SK-N-SH treated with all-trans-retinoic acid at 6 μM for 48 hours (cell line): Measurements from ENCODE around the gene PIM3.

Experiments used
- ATAC-seq: fragments of 200-7000 bp; cut with Tn5 transposase; 3 replicates; pipeline ENCODE4 v1.9.1; 2020; ENCODE audit warnings: mild to moderate bottlenecking, moderate library complexity
- ARNTL ChIP-seq: fragments of 450-650 bp; formaldehyde crosslinking; IDR thresholded peaks from 2 replicates; pipeline ENCODE4 v1.5.0; 2020; ENCODE audit warnings: low read depth, mild to moderate bottlenecking, moderate library complexity, borderline replicate concordance
- BACH2 ChIP-seq: fragments of 250-450 bp; sonication (Bioruptor Pico); IDR thresholded peaks from 2 replicates; pipeline ENCODE4 v1.9.0; 2021; ENCODE audit warnings: mild to moderate bottlenecking, borderline replicate concordance
- CREB5 ChIP-seq: fragments of 250-450 bp; sonication (Bioruptor Pico); IDR thresholded peaks from 2 replicates; pipeline ENCODE4 v1.5.1; 2020; ENCODE audit warnings: low read depth, mild to moderate bottlenecking, moderate library complexity
- CSDC2 ChIP-seq: fragments of 250-450 bp; sonication (Bioruptor Pico); IDR thresholded peaks from 2 replicates; pipeline ENCODE4 v1.5.0; 2020; ENCODE audit warnings: mild to moderate bottlenecking, moderate library complexity
- GLIS3 ChIP-seq: fragments of 250-450 bp; sonication (Bioruptor Pico); IDR thresholded peaks from 2 replicates; pipeline ENCODE4 v1.5.0; 2020; ENCODE audit warnings: mild to moderate bottlenecking, moderate library complexity
- ISL1 ChIP-seq: fragments of 250-450 bp; sonication (Bioruptor Pico); IDR thresholded peaks from 2 replicates; pipeline ENCODE4 v2.1.2; 2022; ENCODE audit warnings: mild to moderate bottlenecking, moderate library complexity
- OSR1 ChIP-seq: fragments of 250-450 bp; sonication (Bioruptor Pico); IDR thresholded peaks from 2 replicates; pipeline ENCODE4 v1.8.0; 2022; ENCODE audit warnings: moderate library complexity, mild to moderate bottlenecking, inconsistent platforms
- PATZ1 ChIP-seq: fragments of 250-450 bp; sonication (Bioruptor Pico); IDR thresholded peaks from 2 replicates; pipeline ENCODE4 v1.8.0; 2020; ENCODE audit warnings: mild to moderate bottlenecking, moderate library complexity, borderline replicate concordance
- RARB ChIP-seq: fragments of 250-450 bp; sonication (Bioruptor Pico); IDR thresholded peaks from 2 replicates; pipeline ENCODE4 v1.8.0; 2021; ENCODE audit warnings: mild to moderate bottlenecking, moderate library complexity
- SNAI2 ChIP-seq: fragments of 250-450 bp; sonication (Bioruptor Pico); IDR thresholded peaks from 2 replicates; pipeline ENCODE4 v1.5.0; 2020; ENCODE audit warnings: mild to moderate bottlenecking, moderate library complexity
- TOX ChIP-seq: fragments of 250-450 bp; sonication (Bioruptor Pico); IDR thresholded peaks from 2 replicates; pipeline ENCODE4 v1.8.0; 2021; ENCODE audit warnings: mild to moderate bottlenecking, moderate library complexity, borderline replicate concordance
- ZC3H10 ChIP-seq: fragments of 250-450 bp; sonication (Bioruptor Pico); IDR thresholded peaks from 2 replicates; pipeline ENCODE4 v1.5.1; 2021; ENCODE audit warnings: mild to moderate bottlenecking, moderate library complexity
- ZFP3 ChIP-seq: fragments of 250-450 bp; sonication (Bioruptor Pico); IDR thresholded peaks from 2 replicates; pipeline ENCODE4 v1.5.0; 2020; ENCODE audit warnings: mild to moderate bottlenecking, moderate library complexity
- ZFP30 ChIP-seq: fragments of 450-650 bp; formaldehyde crosslinking; IDR thresholded peaks from 2 replicates; pipeline ENCODE4 v1.5.0; 2022; ENCODE audit warnings: mild to moderate bottlenecking, moderate library complexity
- ZNF70 ChIP-seq: fragments of 450-650 bp; formaldehyde crosslinking; IDR thresholded peaks from 2 replicates; pipeline ENCODE4 v1.5.0; 2020; ENCODE audit warnings: mild to moderate bottlenecking, moderate library complexity
- ZNF8 ChIP-seq: fragments of 450-650 bp; formaldehyde crosslinking; IDR thresholded peaks from 2 replicates; pipeline ENCODE4 v1.5.0; 2020; ENCODE audit warnings: mild to moderate bottlenecking, moderate library complexity
- TF ChIP-seq, protein P1 (sequence below): fragments of 250-450 bp; sonication (Bioruptor Pico); IDR thresholded peaks from 2 replicates; pipeline ENCODE4 v1.8.0; 2021; ENCODE audit warnings: low read depth, mild to moderate bottlenecking, moderate library complexity, borderline replicate concordance
- TF ChIP-seq, protein P2 (sequence below): fragments of 250-450 bp; sonication (Bioruptor Pico); IDR thresholded peaks from 2 replicates; pipeline ENCODE4 v1.5.1; 2021; ENCODE audit warnings: mild to moderate bottlenecking, moderate library complexity

The PIM3 gene

DNA sequence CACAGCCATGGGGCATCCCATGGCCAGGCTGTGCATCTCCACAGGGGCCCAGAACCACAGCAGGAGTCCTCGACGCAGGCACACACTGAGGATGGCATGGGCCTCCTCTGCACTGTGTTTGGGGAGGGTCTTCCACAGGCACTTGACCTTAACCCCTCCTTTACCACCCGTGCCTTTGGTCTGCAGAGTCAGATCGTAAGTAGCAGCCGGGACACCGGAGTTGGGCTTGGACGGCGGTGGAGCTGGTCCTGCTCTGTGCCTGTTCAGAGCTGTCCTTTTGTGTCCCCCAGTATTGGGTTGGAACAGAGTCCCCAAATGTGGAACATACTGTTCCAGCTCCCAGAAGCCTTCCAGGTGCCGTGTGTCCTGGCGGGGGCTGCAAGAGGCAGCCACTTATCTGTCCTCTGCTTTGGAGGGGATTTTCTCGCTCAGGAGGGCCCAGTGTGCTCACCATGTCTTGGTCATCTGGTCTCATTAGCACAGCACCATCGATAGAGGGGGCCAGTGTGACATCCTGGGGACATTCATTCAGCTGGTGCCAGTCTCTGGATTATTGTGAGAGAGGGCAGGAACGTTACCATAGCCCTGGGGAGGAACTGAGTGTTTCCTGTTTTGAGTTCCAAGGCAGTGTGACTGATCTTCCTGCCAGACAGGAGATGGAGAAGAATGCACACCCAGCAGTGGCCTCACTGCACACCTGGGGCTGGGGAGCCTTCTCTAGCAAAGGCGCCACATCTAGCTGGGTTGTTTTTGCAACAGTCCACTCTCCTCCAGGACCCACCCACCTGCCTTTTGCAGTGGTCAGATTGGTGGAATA is 29.8 kb upstream of the PIM3 start:
- ATAC-seq, result peak; percentile 60

GRCh38 chr22:49933236-49934159 is 27.1 kb upstream of the PIM3 start:
- TF ChIP-seq RARB (CRISPR knock-in tag), result no peak
- no peak for TF ChIP-seq ZNF70 (CRISPR knock-in tag)
- no peak for TF ChIP-seq PATZ1 (CRISPR knock-in tag)
- TF ChIP-seq ZFP3 (CRISPR knock-in tag), result no peak
- TF ChIP-seq ZC3H10 (CRISPR knock-in tag), result no peak
- no peak for TF ChIP-seq CSDC2 (CRISPR knock-in tag)
- no peak for TF ChIP-seq ISL1 (CRISPR knock-in tag)
- no peak for TF ChIP-seq ARNTL (CRISPR knock-in tag)
- no peak for TF ChIP-seq OSR1 (CRISPR knock-in tag)
- TF ChIP-seq SNAI2 (CRISPR knock-in tag), result no peak
- no peak for TF ChIP-seq CREB5 (CRISPR knock-in tag)

More for the DNA sequence above, 29.8 kb upstream of the PIM3 start:
- TF ChIP-seq OSR1 (CRISPR knock-in tag) (no peak), ZNF70 (CRISPR knock-in tag) (no peak), GLIS3 (CRISPR knock-in tag) (no peak), BACH2 (CRISPR knock-in tag) (no peak), ZC3H10 (CRISPR knock-in tag) (no peak), ZFP30 (CRISPR knock-in tag) (no peak), ARNTL (CRISPR knock-in tag) (no peak), SNAI2 (CRISPR knock-in tag) (no peak), CREB5 (CRISPR knock-in tag) (no peak)
- TF ChIP-seq, all 23 proteins: peak for 0

DNA sequence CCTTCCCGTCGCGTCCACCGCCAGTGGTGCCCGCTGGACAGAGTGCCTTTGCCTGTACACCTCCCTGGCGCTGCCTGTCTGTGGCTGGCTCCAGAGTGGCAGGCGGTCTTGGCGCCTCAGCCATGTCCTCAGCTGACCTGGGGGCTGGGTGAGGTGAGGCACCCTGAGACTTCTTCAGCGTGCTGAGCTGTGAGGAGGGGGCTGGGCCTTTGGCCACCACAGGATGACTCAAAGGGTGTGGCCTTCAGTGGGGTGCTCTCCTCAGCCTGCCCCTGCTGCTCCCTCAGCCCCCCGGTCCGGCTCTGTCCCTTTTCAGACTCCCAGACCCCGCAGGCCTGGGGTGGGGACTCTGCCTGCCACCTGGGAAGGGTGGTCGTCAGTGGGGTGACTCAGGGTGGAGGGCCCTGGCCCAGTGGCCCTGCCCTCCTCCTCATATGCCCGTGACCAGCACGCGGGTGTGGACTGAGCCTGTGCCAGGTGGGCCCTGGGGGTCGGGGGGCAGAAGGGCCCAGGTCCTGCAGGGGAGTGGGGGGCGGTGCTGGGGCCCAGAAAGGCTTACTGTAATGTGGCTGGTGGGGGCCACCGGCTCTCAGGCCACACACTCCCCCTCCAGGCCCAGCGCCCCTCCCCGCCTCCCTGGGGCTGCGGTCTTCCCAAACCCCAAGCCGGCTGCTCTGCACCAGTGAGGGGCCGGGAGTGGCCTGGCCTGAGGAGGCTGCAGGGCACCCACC is 26.2 kb upstream of the PIM3 start:
- no peak for ATAC-seq

More at GRCh38 chr22:49933236-49934159, 27.1 kb upstream of the PIM3 start:
- ATAC-seq, result no peak

More for the DNA sequence above, 26.2 kb upstream of the PIM3 start:
- TF ChIP-seq ZFP30 (CRISPR knock-in tag) (no peak), RARB (CRISPR knock-in tag) (no peak), OSR1 (CRISPR knock-in tag) (no peak), BACH2 (CRISPR knock-in tag) (no peak), TOX (no peak), ISL1 (CRISPR knock-in tag) (no peak), ZNF8 (CRISPR knock-in tag) (no peak), ZFP3 (CRISPR knock-in tag) (no peak)
- TF ChIP-seq, protein P1, sequence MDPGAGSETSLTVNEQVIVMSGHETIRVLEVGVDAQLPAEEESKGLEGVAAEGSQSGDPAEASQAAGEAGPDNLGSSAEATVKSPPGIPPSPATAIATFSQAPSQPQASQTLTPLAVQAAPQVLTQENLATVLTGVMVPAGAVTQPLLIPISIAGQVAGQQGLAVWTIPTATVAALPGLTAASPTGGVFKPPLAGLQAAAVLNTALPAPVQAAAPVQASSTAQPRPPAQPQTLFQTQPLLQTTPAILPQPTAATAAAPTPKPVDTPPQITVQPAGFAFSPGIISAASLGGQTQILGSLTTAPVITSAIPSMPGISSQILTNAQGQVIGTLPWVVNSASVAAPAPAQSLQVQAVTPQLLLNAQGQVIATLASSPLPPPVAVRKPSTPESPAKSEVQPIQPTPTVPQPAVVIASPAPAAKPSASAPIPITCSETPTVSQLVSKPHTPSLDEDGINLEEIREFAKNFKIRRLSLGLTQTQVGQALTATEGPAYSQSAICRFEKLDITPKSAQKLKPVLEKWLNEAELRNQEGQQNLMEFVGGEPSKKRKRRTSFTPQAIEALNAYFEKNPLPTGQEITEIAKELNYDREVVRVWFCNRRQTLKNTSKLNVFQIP (CRISPR knock-in tag), result no peak
- TF ChIP-seq, protein P2, sequence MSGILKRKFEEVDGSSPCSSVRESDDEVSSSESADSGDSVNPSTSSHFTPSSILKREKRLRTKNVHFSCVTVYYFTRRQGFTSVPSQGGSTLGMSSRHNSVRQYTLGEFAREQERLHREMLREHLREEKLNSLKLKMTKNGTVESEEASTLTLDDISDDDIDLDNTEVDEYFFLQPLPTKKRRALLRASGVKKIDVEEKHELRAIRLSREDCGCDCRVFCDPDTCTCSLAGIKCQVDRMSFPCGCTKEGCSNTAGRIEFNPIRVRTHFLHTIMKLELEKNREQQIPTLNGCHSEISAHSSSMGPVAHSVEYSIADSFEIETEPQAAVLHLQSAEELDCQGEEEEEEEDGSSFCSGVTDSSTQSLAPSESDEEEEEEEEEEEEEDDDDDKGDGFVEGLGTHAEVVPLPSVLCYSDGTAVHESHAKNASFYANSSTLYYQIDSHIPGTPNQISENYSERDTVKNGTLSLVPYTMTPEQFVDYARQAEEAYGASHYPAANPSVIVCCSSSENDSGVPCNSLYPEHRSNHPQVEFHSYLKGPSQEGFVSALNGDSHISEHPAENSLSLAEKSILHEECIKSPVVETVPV (CRISPR knock-in tag), result no peak
